Ishikawa (cell line): ENCODE results near the gene CD9.

Experiments used
- CEBPB ChIP-seq: IDR thresholded peaks from 2 replicates; pipeline ENCODE4 v1.6.1; 2012
- CREB1 ChIP-seq: IDR thresholded peaks from 2 replicates; pipeline ENCODE4 v1.6.1; 2012; ENCODE audit warnings: low read depth
- ZBTB7A ChIP-seq: IDR thresholded peaks from 2 replicates; pipeline ENCODE4 v1.6.1; 2012; ENCODE audit warnings: low read depth

DNA sequence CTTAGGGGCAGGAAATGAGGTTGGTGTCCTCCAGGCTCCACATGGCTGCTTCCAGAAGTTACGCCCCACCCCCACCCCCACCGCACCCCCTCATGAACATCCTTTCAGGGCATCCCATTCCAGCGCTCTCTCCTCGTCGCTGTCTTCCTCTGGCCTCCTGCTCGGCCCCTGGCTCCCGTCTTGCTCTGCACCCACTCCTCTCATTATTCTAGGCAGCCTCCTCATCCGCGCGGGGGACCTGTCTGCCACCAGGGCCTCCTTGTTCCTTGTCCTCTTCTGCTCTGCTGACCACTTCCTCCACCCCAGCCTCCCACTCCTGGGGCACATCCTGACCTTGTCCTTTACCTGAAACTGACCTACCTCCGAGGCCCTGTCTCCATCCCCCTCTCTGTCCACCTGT is 80.5 kb downstream of the CD9 start:
- TF ChIP-seq ZBTB7A (no peak), CEBPB (no peak), CREB1 (no peak)
